ENCODE results near the gene CNKSR2.

The CNKSR2 gene

DNA sequence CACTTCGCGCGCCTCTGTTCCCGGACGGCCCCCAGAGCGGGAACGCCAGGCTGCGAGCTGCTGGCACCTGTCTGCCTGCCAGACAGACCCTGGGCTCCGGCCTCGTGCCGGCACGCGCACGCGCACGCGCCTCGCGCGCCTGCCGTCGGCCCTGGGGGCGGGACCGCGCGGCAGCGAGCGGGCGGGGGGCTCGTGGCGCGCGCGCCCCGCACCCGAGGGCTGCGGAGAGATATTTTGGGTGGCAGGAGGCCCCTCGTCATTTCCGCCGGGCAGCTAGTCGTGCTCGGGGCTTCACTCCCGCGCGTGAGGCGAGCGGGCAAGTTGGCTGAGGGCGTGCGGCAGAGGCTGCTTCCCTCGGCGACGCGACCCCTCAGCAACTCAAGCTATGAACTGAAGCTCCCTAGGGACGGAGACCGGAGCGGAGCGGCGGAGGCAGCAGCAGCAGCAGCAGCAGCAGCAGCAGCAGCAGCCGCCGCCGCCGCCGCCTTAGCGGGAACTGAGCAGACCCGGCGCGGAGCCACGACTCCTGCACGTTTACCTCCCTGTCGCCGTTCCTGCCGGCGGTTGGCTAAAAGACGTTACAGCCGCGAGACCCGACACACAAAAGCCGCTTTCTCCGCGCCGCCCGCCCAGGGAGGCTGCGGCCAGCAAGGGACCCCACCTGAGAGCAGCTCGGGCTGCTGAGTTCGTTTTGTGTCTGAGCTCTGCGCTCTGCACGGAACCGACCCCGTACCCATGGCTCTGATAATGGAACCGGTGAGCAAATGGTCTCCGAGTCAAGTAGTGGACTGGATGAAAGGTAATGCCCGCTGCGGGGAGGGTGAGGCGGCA, at the start of gene CNKSR2:
Gene CNKSR2 (plus strand): TSS at position 256 of the 831 bp plus-strand sequence. CDS start 480 bp downstream, at position 736.
- peak; percentile 72 for DNase-seq

GRCh38 chrX:21354725-21355124, 19.5 kb upstream of the CNKSR2 start:
- no peak for DNase-seq

- no peak for DNase-seq
Measured at GRCh38 chrX:21355831-21356230, 18.4 kb upstream of the CNKSR2 start.

GRCh38 chrX:21369613-21370012, 4.6 kb upstream of the CNKSR2 start:
- DNase-seq: no peak

- DNase-seq: no peak
Measured at GRCh38 chrX:21373001-21373400, 1.2 kb upstream of the CNKSR2 start.

- peak; percentile 42 for DNase-seq
Measured at GRCh38 chrX:21373637-21374162, 518 bp upstream of the CNKSR2 start.

DNA sequence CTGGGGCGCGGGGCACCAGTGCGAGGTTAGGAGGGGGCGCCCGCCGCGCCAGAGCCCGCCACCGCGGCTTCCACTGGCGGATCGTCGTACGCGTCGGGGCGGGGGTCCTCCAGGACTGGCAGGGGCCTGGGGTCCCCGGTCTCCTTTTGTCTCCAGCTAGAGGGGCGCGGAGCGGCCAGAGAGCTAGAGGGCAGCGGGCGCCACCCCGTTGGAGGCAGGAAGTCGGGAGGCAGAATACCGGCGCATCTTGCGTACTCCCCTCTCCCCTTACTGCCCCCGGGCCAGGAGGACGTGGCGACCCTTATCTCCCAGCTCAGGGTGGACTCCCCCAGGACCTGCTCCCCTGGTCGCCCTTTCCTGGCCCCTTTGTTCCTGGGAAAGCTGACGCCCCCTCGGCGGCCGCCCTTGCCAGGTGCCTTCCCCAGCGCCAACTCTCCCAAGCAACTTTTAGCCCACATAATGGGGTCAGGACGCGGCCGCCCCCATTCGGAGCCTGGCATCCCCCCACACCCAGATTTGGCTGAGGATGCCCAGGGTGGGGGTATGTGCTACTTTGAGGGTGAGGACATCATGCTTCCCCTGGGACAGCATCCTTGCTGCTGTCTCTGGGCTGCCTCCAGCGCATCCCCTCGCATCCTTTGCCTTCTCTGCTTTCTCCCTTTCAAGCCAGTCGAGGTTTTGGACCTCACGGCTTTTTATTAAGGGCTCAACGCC, 933 bp downstream of the CNKSR2 start:
- peak; percentile 29 for DNase-seq

DNA sequence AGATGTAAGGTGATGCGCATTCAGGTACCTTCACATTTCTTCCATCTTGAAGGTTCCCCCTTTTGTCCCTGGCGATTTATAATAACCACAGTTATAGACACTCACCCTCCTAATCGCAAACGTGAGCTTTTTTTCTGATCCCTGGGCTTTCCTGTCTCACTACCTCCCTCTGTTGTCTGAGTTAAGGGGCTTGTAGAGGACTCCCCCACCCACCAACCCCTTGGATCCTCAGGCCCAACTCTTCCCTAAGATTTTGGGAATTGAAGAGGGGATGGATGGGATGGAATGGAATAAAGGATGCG, 1.4 kb downstream of the CNKSR2 start:
- DNase-seq: no peak

DNA sequence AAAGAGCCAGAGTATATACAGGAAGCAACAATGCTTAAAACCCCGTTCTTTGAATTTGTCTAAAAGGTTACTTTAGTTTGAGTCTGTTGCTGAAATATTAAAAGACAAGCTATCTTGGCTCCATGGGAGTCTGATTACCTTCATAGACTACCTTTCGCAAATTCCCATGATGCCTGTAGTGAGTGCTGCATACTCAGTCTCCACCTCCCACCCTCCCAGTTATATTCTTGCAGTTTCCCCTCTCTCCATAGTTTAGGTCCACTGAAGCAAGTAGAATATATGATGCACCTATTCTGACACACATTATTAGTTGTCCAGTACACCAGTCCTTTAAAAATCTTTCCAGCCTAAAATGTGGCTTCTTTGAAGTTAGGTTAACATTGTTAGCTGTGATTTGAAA, 2.4 kb downstream of the CNKSR2 start:
- no peak for DNase-seq

GRCh38 chrX:21379991-21380390, 5.8 kb downstream of the CNKSR2 start:
- DNase-seq: no peak

DNA sequence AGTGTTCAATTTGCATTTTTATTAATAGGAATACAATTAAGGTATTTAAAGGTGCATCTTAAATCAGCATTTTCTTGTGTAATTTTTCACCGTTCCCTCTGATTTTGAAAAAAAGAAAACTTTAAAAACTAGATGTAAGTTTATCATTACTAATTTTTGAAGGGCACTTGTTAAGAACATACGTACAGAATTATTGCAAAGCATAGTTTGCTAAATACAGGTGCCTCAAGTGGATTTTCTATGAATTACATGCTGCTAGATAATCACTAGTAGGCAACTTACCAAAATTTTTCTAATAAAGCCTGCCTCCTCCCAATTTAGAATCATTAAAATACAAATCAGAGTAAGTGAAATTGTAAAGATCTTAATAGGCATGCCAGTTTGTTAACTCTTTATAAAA, 8.5 kb downstream of the CNKSR2 start:
- DNase-seq: no peak

DNA sequence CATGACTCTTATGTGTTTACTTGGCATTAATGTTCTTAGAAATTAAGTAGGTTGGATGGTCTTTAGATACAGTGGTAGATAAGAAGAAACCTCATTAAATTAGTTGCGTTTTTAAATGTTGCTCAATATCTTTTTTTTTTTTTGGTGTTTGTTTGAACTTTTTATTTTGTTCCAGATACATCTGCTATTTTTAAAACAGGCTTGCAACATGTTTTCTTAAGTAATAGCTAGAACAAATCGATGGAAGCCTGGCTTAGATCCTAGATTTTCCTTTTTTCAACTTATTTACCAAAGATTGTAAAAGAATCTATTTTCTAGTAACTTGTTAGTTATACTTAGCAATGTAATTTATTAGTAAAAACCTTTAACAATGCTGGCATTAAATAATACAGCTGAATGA, 9.3 kb downstream of the CNKSR2 start:
- no peak for DNase-seq

DNA sequence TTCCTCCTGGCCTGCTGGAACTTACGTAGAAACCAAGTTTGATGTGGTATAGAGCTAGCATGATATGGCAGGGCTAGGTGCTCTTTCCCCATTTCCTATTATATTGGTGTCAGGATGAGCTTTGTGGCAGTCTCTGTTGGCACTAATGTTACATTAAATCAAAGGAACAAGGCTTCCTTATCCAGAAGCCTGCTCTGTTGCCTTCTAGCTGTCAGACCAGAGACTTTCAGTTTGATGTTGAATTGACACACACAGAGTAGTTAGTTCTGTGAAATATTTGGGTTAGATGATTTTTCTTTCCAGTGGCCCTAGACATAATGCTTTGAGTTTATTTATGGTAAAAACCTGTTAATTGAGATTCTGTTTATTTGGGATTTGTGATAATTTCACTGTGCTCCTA, 10.0 kb downstream of the CNKSR2 start:
- DNase-seq: no peak

DNA sequence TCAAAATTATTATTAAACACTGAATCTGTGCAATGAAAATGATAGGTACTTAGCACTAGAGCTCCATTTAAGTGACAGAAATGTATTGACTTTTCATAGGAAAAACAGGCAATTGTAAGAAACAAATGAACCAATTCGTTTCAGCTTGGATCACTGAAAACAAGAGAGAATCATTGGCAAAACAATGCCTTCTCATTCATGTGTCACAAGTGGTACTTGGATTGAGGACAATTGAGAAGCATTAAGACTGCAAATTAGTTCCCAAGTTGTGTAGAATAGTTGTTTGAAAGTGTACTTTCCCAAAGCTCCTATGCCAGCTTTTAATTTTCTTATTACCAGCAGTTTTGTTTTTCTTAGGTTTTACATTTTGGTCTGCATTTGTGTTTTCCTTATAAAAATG, 20.6 kb downstream of the CNKSR2 start:
- no peak for DNase-seq

DNA sequence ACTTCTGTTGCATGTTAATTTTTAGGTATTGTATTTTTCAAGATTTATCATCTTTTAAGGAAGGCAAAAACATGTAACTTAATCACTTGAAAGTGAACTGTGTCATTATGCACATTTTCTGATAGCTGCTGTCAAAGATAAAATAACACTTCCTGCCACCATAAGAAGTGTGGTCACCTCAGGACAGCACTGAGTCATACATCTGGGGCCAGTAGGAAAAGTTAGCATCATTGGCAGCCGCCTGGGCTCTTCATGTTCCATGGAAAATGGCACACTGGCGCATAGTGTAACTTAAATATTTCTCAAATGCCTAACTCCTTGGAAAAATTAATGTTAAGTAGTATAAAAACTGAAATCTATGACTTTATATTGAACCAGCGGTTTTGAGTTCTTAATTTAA, 24.2 kb downstream of the CNKSR2 start:
- no peak for DNase-seq

GRCh38 chrX:21400408-21401121, 26.3 kb downstream of the CNKSR2 start:
- no peak for DNase-seq

DNA sequence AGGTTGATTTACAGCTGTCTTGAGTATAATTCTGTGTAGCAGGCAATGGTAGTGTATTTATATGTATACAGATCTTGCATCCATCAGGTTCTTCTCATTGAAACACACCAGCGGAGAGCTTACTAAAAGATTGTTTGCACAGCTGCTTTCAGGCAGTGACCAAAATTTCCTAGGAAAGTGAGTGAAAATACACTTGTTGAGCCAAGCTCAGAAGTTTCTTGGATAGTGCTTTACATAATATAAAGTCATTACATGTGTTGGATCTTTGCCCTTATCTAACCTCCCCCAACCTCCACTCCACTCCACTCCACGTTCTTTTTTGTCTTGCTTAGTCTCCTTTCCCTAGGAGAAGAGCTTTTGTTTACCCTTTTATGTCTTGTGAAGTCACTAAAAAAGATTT, 34.1 kb downstream of the CNKSR2 start:
- DNase-seq: no peak

DNA sequence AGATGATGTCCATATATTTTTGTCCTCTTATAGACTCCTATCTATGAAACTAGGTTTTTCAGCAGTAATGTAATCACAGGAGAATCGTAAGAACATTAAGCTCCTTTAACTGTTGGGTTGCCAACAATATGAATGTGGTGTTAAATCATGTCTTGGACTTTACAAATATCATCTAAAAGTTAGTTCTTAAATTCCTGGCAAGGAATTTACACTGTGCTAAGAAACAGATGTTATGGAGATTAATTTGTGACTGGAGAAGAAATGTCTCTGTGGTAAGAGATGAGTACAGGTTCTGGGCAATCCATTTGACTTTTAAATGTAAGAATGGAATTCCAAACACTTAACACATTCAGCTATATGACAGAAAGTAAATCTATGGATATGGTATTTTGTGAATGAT, 34.6 kb downstream of the CNKSR2 start:
- no peak for DNase-seq

DNA sequence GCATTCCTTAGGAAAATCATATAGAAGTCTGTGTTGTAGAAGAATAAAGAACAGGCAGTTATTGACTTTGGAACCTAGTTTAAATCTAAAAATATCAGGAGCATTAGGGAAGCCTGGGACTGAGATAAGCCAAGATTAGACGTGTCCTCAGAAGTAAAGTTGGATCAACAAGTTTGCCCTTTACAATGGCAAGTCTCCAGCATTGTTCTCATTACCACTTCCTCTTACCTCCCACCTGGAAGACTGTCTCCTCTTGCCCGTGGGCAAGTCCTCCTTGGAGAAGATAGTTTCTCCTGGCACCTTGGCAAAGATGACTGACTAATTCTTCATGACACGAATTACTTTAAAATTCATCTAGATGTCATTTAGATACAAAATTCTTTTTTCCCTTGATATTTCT, 37.8 kb downstream of the CNKSR2 start:
- no peak for DNase-seq

DNA sequence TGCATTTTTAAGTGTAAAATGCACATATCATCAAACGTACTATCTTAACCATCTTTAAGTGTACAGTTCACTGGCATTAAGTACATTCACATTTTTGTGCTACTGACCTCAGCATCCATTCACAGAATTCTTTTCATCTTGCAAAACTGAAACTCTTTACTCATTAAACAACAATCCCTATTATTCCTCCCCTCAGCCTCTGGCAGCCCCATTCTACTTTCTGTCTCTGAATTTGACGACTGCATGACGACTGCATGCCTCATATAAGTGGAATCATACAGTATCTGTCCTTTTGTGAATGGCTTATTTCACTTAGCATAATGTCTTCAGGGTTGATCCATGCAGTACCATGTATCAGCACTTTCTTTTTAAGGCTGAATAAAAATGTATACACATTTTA, 38.7 kb downstream of the CNKSR2 start:
- DNase-seq: no peak

- no peak for DNase-seq
Measured at GRCh38 chrX:21427086-21427485, 52.9 kb downstream of the CNKSR2 start.

DNA sequence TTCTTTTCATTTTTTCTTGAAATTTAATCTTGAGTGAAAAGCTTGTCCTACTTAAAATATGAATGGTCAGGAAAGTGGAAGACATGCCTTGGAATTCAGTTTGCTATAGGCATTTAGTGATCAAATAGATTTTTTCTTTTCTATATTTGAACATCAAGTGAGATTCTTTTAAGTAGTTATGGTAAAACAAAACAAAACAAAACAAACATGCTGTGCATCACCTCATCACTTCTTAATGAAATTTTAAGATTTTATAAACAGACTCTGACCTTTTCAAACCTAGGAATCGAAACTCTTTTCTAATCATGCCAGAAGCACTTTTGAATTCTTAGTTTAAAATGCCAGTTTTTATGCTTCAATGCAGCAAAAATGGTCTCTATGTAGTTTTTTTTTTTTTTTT, 62.8 kb downstream of the CNKSR2 start:
- no peak for DNase-seq

DNA sequence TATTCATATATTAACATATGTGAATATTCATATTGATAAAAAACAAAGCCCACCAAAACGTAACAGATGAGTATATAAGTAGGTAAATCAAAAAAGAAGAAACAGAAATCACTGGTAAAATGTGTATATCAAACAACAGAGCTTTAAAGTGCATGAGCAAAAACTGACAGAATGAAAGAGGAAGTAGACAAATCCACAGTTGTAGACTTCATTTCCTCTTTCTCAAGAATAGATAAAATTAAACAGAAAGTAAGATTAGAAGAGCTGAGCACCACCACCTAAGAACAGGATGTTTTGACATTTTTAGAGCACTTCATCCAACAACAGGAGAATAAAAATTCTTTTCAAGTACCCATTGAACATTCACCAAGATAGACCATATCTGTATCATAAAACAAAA, 64.6 kb downstream of the CNKSR2 start:
- DNase-seq: no peak

- no peak for DNase-seq
Measured at GRCh38 chrX:21440911-21441310, 66.7 kb downstream of the CNKSR2 start.
